WERI-Rb-1 (cell line): Measurements from ENCODE around the gene TLK1.

Source experiments
- DNase-seq: peaks from one replicate; pipeline ENCODE4 v3.0.0-alpha.2; 2020
- H3K27ac ChIP-seq: fragments of 250-450 bp; sonication (Bioruptor Pico); 2 replicates; pipeline ENCODE4 v1.5.1; 2020; ENCODE audit warnings: mild to moderate bottlenecking, moderate library complexity
- H3K27me3 ChIP-seq: fragments of 250-450 bp; sonication (Bioruptor Pico); 2 replicates; pipeline ENCODE4 v1.5.1; 2021; ENCODE audit warnings: mild to moderate bottlenecking, low read depth, moderate library complexity; ENCODE audit not compliant: insufficient read depth, severe bottlenecking
- H3K36me3 ChIP-seq: fragments of 250-450 bp; sonication (Bioruptor Pico); 2 replicates; pipeline ENCODE4 v1.5.1; 2020; ENCODE audit warnings: mild to moderate bottlenecking, moderate library complexity
- H3K4me3 ChIP-seq: 2 replicates; pipeline ENCODE4 v1.5.1; 2011; ENCODE audit warnings: low read depth, mild to moderate bottlenecking, control low read depth, low read length
- H3K9me3 ChIP-seq: fragments of 250-450 bp; sonication (Bioruptor Pico); 2 replicates; pipeline ENCODE4 v1.5.1; 2021; ENCODE audit warnings: mild to moderate bottlenecking, moderate library complexity; ENCODE audit not compliant: severe bottlenecking
- CTCF ChIP-seq: IDR thresholded peaks from 2 replicates; pipeline ENCODE4 v1.5.1; 2011; ENCODE audit warnings: low read depth, mild to moderate bottlenecking, control low read depth, inconsistent platforms, low read length

TLK1 gene

GRCh38 chr2:171176516-171176915 is 15.8 kb upstream of the TLK1 start:
- H3K27me3 ChIP-seq, result no peaks in the 10 kb centered on the region
- H3K9me3 ChIP-seq, result no peaks in the 10 kb centered on the region
- DNase-seq, result no peak
- H3K27ac ChIP-seq, result no peak overlapping the region
- H3K4me3 ChIP-seq, result no peak overlapping the region
- no peak for TF ChIP-seq CTCF
- no peaks in the 10 kb centered on the region for H3K36me3 ChIP-seq

DNA sequence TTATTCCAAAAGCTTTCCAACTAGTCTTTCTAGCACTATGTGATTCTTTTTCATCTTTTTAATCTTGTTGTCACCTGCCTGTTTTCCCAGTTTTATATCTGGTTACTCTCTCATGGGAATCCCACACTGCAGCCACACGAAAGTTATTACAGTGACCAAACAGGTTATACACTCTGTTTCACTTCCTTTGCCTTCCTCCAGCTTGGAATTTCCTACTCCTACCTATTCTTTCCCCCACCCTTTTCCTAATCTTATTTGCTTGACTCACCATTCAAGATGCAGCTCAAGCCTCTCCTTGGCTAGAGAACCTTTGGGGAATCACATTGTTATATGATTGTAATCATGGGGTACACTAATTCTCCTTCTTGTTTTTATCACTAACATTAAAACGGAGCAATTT is 13.4 kb upstream of the TLK1 start:
- DNase-seq, result no peak
- no peak for TF ChIP-seq CTCF
- H3K36me3 ChIP-seq, result no peaks in the 10 kb centered on the region
- H3K4me3 ChIP-seq, result no peak overlapping the region
- no peak overlapping the region for H3K27ac ChIP-seq
- no peaks in the 10 kb centered on the region for H3K27me3 ChIP-seq
- no peaks in the 10 kb centered on the region for H3K9me3 ChIP-seq

- TF ChIP-seq CTCF, result no peak
- Histone ChIP-seq H3K27me3 (no peaks in the 10 kb centered on the region), H3K36me3 (no peaks in the 10 kb centered on the region), H3K27ac (no peak overlapping the region), H3K9me3 (no peaks in the 10 kb centered on the region), H3K4me3 (no peak overlapping the region)
- no peak for DNase-seq
Observed at GRCh38 chr2:171173087-171173486, 12.4 kb upstream of the TLK1 start.

GRCh38 chr2:171171808-171172207 is 11.1 kb upstream of the TLK1 start:
- DNase-seq, result no peak
- Histone ChIP-seq H3K36me3 (no peaks in the 10 kb centered on the region), H3K27me3 (no peaks in the 10 kb centered on the region), H3K27ac (no peak overlapping the region), H3K9me3 (no peaks in the 10 kb centered on the region), H3K4me3 (no peak overlapping the region)
- no peak for TF ChIP-seq CTCF

DNA sequence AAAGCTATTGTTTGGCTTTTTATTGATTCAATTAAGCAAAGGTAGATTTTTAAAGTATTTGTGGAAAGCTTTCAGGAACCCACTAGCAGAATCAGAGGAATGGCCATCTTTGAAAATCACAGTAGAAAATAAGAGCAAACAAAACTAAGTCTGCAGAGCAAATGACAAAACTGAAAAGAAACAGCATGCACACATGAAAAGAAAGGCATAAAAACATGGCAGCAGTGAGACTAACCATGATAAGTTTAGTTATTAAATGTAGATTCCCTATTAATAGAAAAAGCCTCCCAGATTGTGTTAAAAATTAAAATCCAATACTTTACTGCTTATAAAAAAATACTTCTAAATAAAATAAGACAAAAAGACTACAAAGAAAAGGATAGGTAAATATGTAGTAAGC is 9.1 kb upstream of the TLK1 start:
- no peak for DNase-seq
- Histone ChIP-seq H3K9me3 (no peaks in the 10 kb centered on the region), H3K4me3 (no peak overlapping the region), H3K36me3 (no peaks in the 10 kb centered on the region), H3K27ac (no peak overlapping the region), H3K27me3 (no peaks in the 10 kb centered on the region)
- TF ChIP-seq CTCF, result no peak

- DNase-seq, result no peak
- H3K36me3 ChIP-seq, result no peaks in the 10 kb centered on the region
- H3K27ac ChIP-seq, result no peak overlapping the region
- TF ChIP-seq CTCF, result no peak
- H3K9me3 ChIP-seq, result no peaks in the 10 kb centered on the region
- H3K27me3 ChIP-seq, result no peaks in the 10 kb centered on the region
- no peak overlapping the region for H3K4me3 ChIP-seq
Observed at GRCh38 chr2:171169333-171169732, 8.6 kb upstream of the TLK1 start.
